Trophoblast cell (in vitro differentiated cells and primary cell): ENCODE data around the gene RPN1.

Source experiments
- DNase-seq, 2 donors: peaks; one replicate each; pipeline ENCODE4 v3.0.0-alpha.2; 2016
- H2AFZ ChIP-seq: 2 replicates; pipeline ENCODE4 v1.6.1; 2013; ENCODE audit warnings: low read length, moderate library complexity, mild to moderate bottlenecking; ENCODE audit not compliant: insufficient read depth, poor library complexity
- H2AK5ac ChIP-seq: 2 replicates; pipeline ENCODE4 v1.6.1; 2013; ENCODE audit warnings: mild to moderate bottlenecking, low read length
- H2BK120ac ChIP-seq: 2 replicates; pipeline ENCODE4 v1.6.1; 2013; ENCODE audit warnings: low read length, mild to moderate bottlenecking, moderate library complexity; ENCODE audit not compliant: insufficient read depth, poor library complexity
- H2BK12ac ChIP-seq: 2 replicates; pipeline ENCODE4 v1.6.1; 2013; ENCODE audit warnings: mild to moderate bottlenecking, low read length, moderate library complexity
- H2BK5ac ChIP-seq: 2 replicates; pipeline ENCODE4 v1.6.1; 2013; ENCODE audit warnings: low read length, low read depth, moderate library complexity, mild to moderate bottlenecking; ENCODE audit not compliant: poor library complexity
- H3K14ac ChIP-seq: 2 replicates; pipeline ENCODE4 v1.6.1; 2013; ENCODE audit warnings: mild to moderate bottlenecking, low read length
- H3K18ac ChIP-seq: 2 replicates; pipeline ENCODE4 v1.6.1; 2013; ENCODE audit warnings: mild to moderate bottlenecking, low read length
- H3K23ac ChIP-seq: 2 replicates; pipeline ENCODE4 v1.6.1; 2013; ENCODE audit warnings: low read length
- H3K27ac ChIP-seq: 2 replicates; pipeline ENCODE4 v1.5.1; 2013; ENCODE audit warnings: low read depth, mild to moderate bottlenecking, inconsistent platforms, low read length, moderate library complexity
- H3K27me3 ChIP-seq: 2 replicates; pipeline ENCODE4 v1.6.1; 2013; ENCODE audit warnings: inconsistent platforms, mild to moderate bottlenecking, low read length, moderate library complexity; ENCODE audit not compliant: insufficient read depth
- H3K36me3 ChIP-seq, 2 experiments: 1 replicate in 1 of 2; 2 replicates in 1 of 2; pipeline ENCODE4 v1.6.1; 2013; ENCODE audit warnings: low read length in 2 of 2, mild to moderate bottlenecking in 2 of 2, moderate library complexity in 1 of 2; ENCODE audit not compliant: insufficient read depth in 2 of 2, control insufficient read depth in 1 of 2
- H3K4ac ChIP-seq: 2 replicates; pipeline ENCODE4 v1.6.1; 2013; ENCODE audit warnings: low read depth, mild to moderate bottlenecking, low read length, moderate library complexity
- H3K4me1 ChIP-seq, 2 experiments: 1 replicate in 1 of 2; 2 replicates in 1 of 2; pipeline ENCODE4 v1.6.1; 2013; ENCODE audit warnings: low read length in 2 of 2, mild to moderate bottlenecking in 2 of 2, moderate library complexity in 1 of 2; ENCODE audit not compliant: insufficient read depth in 2 of 2, control insufficient read depth in 1 of 2
- H3K4me2 ChIP-seq: 2 replicates; pipeline ENCODE4 v1.6.1; 2013; ENCODE audit warnings: inconsistent platforms, mild to moderate bottlenecking, low read length, moderate library complexity
- H3K4me3 ChIP-seq: 2 replicates; pipeline ENCODE4 v1.5.1; 2013; ENCODE audit warnings: mild to moderate bottlenecking, low read depth, low read length, inconsistent platforms
- H3K79me1 ChIP-seq: one replicate; pipeline ENCODE4 v1.6.1; 2013; ENCODE audit warnings: low read length
- H3K79me2 ChIP-seq: 2 replicates; pipeline ENCODE4 v1.6.1; 2013; ENCODE audit warnings: low read length, mild to moderate bottlenecking; ENCODE audit not compliant: control insufficient read depth, insufficient read depth, poor library complexity
- H3K9ac ChIP-seq: 2 replicates; pipeline ENCODE4 v1.6.1; 2013; ENCODE audit warnings: mild to moderate bottlenecking, low read length
- H3K9me3 ChIP-seq: 2 replicates; pipeline ENCODE4 v1.6.1; 2013; ENCODE audit warnings: low read depth, mild to moderate bottlenecking, control low read depth, inconsistent platforms, low read length; ENCODE audit not compliant: insufficient read depth
- H4K12ac ChIP-seq: 2 replicates; pipeline ENCODE4 v1.6.1; 2013; ENCODE audit warnings: low read depth, mild to moderate bottlenecking, low read length, moderate library complexity
- H4K8ac ChIP-seq: 2 replicates; pipeline ENCODE4 v1.6.1; 2013; ENCODE audit warnings: low read depth, mild to moderate bottlenecking, low read length, moderate library complexity
- H4K91ac ChIP-seq: one replicate; pipeline ENCODE4 v1.6.1; 2013; ENCODE audit warnings: low read depth, mild to moderate bottlenecking, low read length, moderate library complexity
- WGBS: extraction: QIAGEN DNeasy Blood & Tissue Kit; methylation state at CpG from one replicate; pipeline ENCODE4 v1.1.7; 2013; ENCODE audit warnings: missing lambda C conversion rate; ENCODE audit not compliant: insufficient read length, insufficient coverage; ENCODE audit errors: extremely low coverage; 5-methylcytosine and 5-hydroxymethylcytosine counted together

RPN1 gene

GRCh38 chr3:128603313-128603712 is 47.3 kb downstream of the RPN1 start:
- no CpG with 5 or more reads among the region's 8 CpGs for WGBS

GRCh38 chr3:128598884-128599664 is 51.5 kb downstream of the RPN1 start:
- H3K79me1 ChIP-seq = no peaks in the 10 kb centered on the region
- H3K36me3 ChIP-seq = no peaks in the 10 kb centered on the region
- H3K18ac ChIP-seq = no peak overlapping the region
- no peaks in the 10 kb centered on the region for H3K27me3 ChIP-seq
- H4K91ac ChIP-seq = no peak overlapping the region
- no peak overlapping the region for H2AK5ac ChIP-seq
- no peak overlapping the region for H3K4me3 ChIP-seq
- no peaks in the 10 kb centered on the region for H3K9me3 ChIP-seq
- no peak overlapping the region for H3K23ac ChIP-seq
- H2AFZ ChIP-seq = no peak overlapping the region
- peaks cover 0 to 3% of the 10 kb centered on the region in 2 experiments for H3K4me1 ChIP-seq
- no peak overlapping the region for H3K9ac ChIP-seq
- no peak overlapping the region for H3K4me2 ChIP-seq
- H3K79me2 ChIP-seq = no peaks in the 10 kb centered on the region
- H2BK5ac ChIP-seq = no peak overlapping the region
- no peak overlapping the region for H3K27ac ChIP-seq
- H3K14ac ChIP-seq = no peak overlapping the region
- no peak overlapping the region for H2BK120ac ChIP-seq
- DNase-seq = peak; percentile 55 to 60
- WGBS = no CpG with 5 or more reads among the region's 18 CpGs
- H4K12ac ChIP-seq = no peak overlapping the region
- H2BK12ac ChIP-seq = no peak overlapping the region
- no peak overlapping the region for H4K8ac ChIP-seq
- no peak overlapping the region for H3K4ac ChIP-seq

More at GRCh38 chr3:128603313-128603712, 47.3 kb downstream of the RPN1 start:
- Histone ChIP-seq H3K9ac (no peak overlapping the region), H3K36me3 (no peaks in the 10 kb centered on the region), H2BK5ac (no peak overlapping the region), H4K91ac (no peak overlapping the region), H2AK5ac (no peak overlapping the region), H3K23ac (no peak overlapping the region), H4K12ac (no peak overlapping the region), H3K27ac (no peak overlapping the region), H4K8ac (no peak overlapping the region), H2AFZ (no peak overlapping the region), H2BK120ac (no peak overlapping the region), H3K27me3 (no peaks in the 10 kb centered on the region), H3K79me1 (peaks cover 1% of the 10 kb centered on the region), H2BK12ac (no peak overlapping the region), H3K4me1 (peaks cover 0 to 7% of the 10 kb centered on the region in 2 experiments), H3K79me2 (no peaks in the 10 kb centered on the region), H3K4me3 (no peak overlapping the region), H3K4ac (no peak overlapping the region), H3K9me3 (no peaks in the 10 kb centered on the region), H3K14ac (no peak overlapping the region), H3K4me2 (no peak overlapping the region), H3K18ac (no peak overlapping the region)
- DNase-seq = no peak

- H3K23ac ChIP-seq = no peak overlapping the region
- H3K4me1 ChIP-seq = peaks cover 0 to 3% of the 10 kb centered on the region in 2 experiments
- no peak overlapping the region for H4K91ac ChIP-seq
- H3K4ac ChIP-seq = no peak overlapping the region
- peak in 1 of 2 donors; percentile 71 for DNase-seq
- H3K9me3 ChIP-seq = no peaks in the 10 kb centered on the region
- H3K27ac ChIP-seq = no peak overlapping the region
- no peak overlapping the region for H2BK12ac ChIP-seq
- no peak overlapping the region for H2AFZ ChIP-seq
- H2BK120ac ChIP-seq = no peak overlapping the region
- no peaks in the 10 kb centered on the region for H3K79me2 ChIP-seq
- no peak overlapping the region for H4K12ac ChIP-seq
- no peak overlapping the region for H3K9ac ChIP-seq
- no peaks in the 10 kb centered on the region for H3K27me3 ChIP-seq
- no peak overlapping the region for H3K18ac ChIP-seq
- H3K36me3 ChIP-seq = no peaks in the 10 kb centered on the region
- no peak overlapping the region for H3K14ac ChIP-seq
- H3K79me1 ChIP-seq = no peaks in the 10 kb centered on the region
- no CpG with 5 or more reads among the region's 6 CpGs for WGBS
- H4K8ac ChIP-seq = no peak overlapping the region
- no peak overlapping the region for H2BK5ac ChIP-seq
- no peak overlapping the region for H3K4me2 ChIP-seq
- no peak overlapping the region for H3K4me3 ChIP-seq
- no peak overlapping the region for H2AK5ac ChIP-seq
These were observed 52.7 kb downstream of the RPN1 start for GRCh38 chr3:128597900-128598299.

GRCh38 chr3:128592864-128593263 is 57.8 kb downstream of the RPN1 start:
- no peak for DNase-seq
- no peaks in the 10 kb centered on the region for H3K27me3 ChIP-seq
- no peaks in the 10 kb centered on the region for H3K4me1 ChIP-seq
- no peak overlapping the region for H2AFZ ChIP-seq
- H3K9me3 ChIP-seq = peaks cover 3% of the 10 kb centered on the region
- no peak overlapping the region for H3K9ac ChIP-seq
- H3K18ac ChIP-seq = no peak overlapping the region
- no peak overlapping the region for H3K4me2 ChIP-seq
- H2AK5ac ChIP-seq = no peak overlapping the region
- H4K12ac ChIP-seq = no peak overlapping the region
- WGBS = no CpG with 5 or more reads among the region's 4 CpGs
- no peak overlapping the region for H3K4ac ChIP-seq
- no peak overlapping the region for H3K23ac ChIP-seq
- H3K14ac ChIP-seq = no peak overlapping the region
- H3K27ac ChIP-seq = no peak overlapping the region
- no peak overlapping the region for H2BK12ac ChIP-seq
- no peaks in the 10 kb centered on the region for H3K79me1 ChIP-seq
- no peaks in the 10 kb centered on the region for H3K36me3 ChIP-seq
- H2BK120ac ChIP-seq = no peak overlapping the region
- no peak overlapping the region for H3K4me3 ChIP-seq
- no peak overlapping the region for H4K91ac ChIP-seq
- H3K79me2 ChIP-seq = no peaks in the 10 kb centered on the region
- no peak overlapping the region for H2BK5ac ChIP-seq
- no peak overlapping the region for H4K8ac ChIP-seq
